HEK293T (cell line): Measurements from ENCODE around the gene RASA3.

Experiments
- CTCF ChIA-PET: fragments of 350-600 bp; formaldehyde crosslinking; extraction: SDS; loops from one replicate; lab custom pipeline; 2021; ENCODE audit warnings: antibody characterized with exemption, inconsistent platforms; lab: Yijun Ruan, JAX
- POLR2A ChIA-PET: fragments of 350-600 bp; formaldehyde crosslinking; extraction: SDS; loops from one replicate; lab custom pipeline; 2020; ENCODE audit warnings: antibody characterized with exemption, inconsistent platforms; lab: Yijun Ruan, JAX
- DNase-seq: peaks from one replicate; pipeline ENCODE4 v3.0.0; 2012; ENCODE audit warnings: mixed read lengths; ENCODE audit errors: extremely low spot score
- ARNT ChIP-seq: fragments of 450-650 bp; IDR thresholded peaks from 2 replicates; pipeline ENCODE4 v1.6.1; 2017; ENCODE audit warnings: mild to moderate bottlenecking
- BHLHE40 ChIP-seq: fragments of 450-650 bp; IDR thresholded peaks from 2 replicates; pipeline ENCODE4 v1.6.1; 2016; ENCODE audit warnings: mild to moderate bottlenecking, moderate library complexity, borderline replicate concordance
- CTBP1 ChIP-seq: fragments of 450-650 bp; IDR thresholded peaks from 2 replicates; pipeline ENCODE4 v1.6.1; 2016; ENCODE audit warnings: borderline replicate concordance
- ELF4 ChIP-seq: fragments of 450-650 bp; IDR thresholded peaks from 2 replicates; pipeline ENCODE4 v1.6.1; 2017; ENCODE audit warnings: antibody characterized with exemption
- FOXA1 ChIP-seq: fragments of 450-650 bp; IDR thresholded peaks from 2 replicates; pipeline ENCODE4 v1.6.1; 2016; ENCODE audit warnings: mild to moderate bottlenecking
- FOXK2 ChIP-seq: fragments of 450-650 bp; IDR thresholded peaks from 2 replicates; pipeline ENCODE4 v1.6.1; 2016; ENCODE audit warnings: mild to moderate bottlenecking
- FOXM1 ChIP-seq: fragments of 450-650 bp; IDR thresholded peaks from 2 replicates; pipeline ENCODE4 v1.6.1; 2017; ENCODE audit warnings: mild to moderate bottlenecking, borderline replicate concordance
- HDGF ChIP-seq: fragments of 450-650 bp; IDR thresholded peaks from 2 replicates; pipeline ENCODE4 v1.6.1; 2017; ENCODE audit warnings: antibody characterized with exemption, borderline replicate concordance
- L3MBTL2 ChIP-seq: fragments of 450-650 bp; conservative IDR thresholded peaks from 2 replicates; pipeline ENCODE4 v1.6.1; 2016; ENCODE audit warnings: mild to moderate bottlenecking
- LEF1 ChIP-seq: fragments of 450-650 bp; IDR thresholded peaks from 2 replicates; pipeline ENCODE4 v1.6.1; 2017; ENCODE audit warnings: mild to moderate bottlenecking, borderline replicate concordance
- NFRKB ChIP-seq: fragments of 450-650 bp; IDR thresholded peaks from 2 replicates; pipeline ENCODE4 v1.6.1; 2016; ENCODE audit warnings: mild to moderate bottlenecking, moderate library complexity
- PKNOX1 ChIP-seq: fragments of 450-650 bp; IDR thresholded peaks from 2 replicates; pipeline ENCODE4 v1.6.1; 2016
- SP1 ChIP-seq: fragments of 450-650 bp; IDR thresholded peaks from 2 replicates; pipeline ENCODE4 v1.6.1; 2017
- SUZ12 ChIP-seq: fragments of 450-650 bp; IDR thresholded peaks from 2 replicates; pipeline ENCODE4 v1.6.1; 2016; ENCODE audit warnings: mild to moderate bottlenecking
- TARDBP ChIP-seq: fragments of 450-650 bp; IDR thresholded peaks from 2 replicates; pipeline ENCODE4 v1.6.1; 2016
- ZNF384 ChIP-seq: fragments of 450-650 bp; IDR thresholded peaks from 2 replicates; pipeline ENCODE4 v1.6.1; 2016

RASA3 gene

GRCh38 chr13:113999618-113999910 lies 132.9 kb downstream of the RASA3 start:
- no peak for DNase-seq
- ChIA-PET POLR2A (no interaction called here), CTCF (no interaction called here)
- TF ChIP-seq CTBP1 = no peak
- TF ChIP-seq L3MBTL2 = no peak
- TF ChIP-seq TARDBP = no peak
- no peak for TF ChIP-seq SP1
- TF ChIP-seq FOXM1 = no peak
- TF ChIP-seq FOXA1 = no peak
- no peak for TF ChIP-seq ZNF384
- no peak for TF ChIP-seq LEF1
- no peak for TF ChIP-seq ELF4
- TF ChIP-seq NFRKB = no peak
- TF ChIP-seq SUZ12 = no peak
- TF ChIP-seq FOXK2 = no peak
- TF ChIP-seq HDGF = no peak
- no peak for TF ChIP-seq ARNT
- TF ChIP-seq BHLHE40 = no peak
- TF ChIP-seq PKNOX1 = no peak

- ChIA-PET POLR2A (no interaction called here), CTCF (no interaction called here)
- no peak for TF ChIP-seq HDGF
- no peak for TF ChIP-seq ELF4
- no peak for TF ChIP-seq FOXK2
- TF ChIP-seq TARDBP = no peak
- no peak for TF ChIP-seq ZNF384
- TF ChIP-seq SP1 = no peak
- TF ChIP-seq ARNT = no peak
- TF ChIP-seq SUZ12 = no peak
- no peak for TF ChIP-seq FOXM1
- no peak for TF ChIP-seq NFRKB
- TF ChIP-seq LEF1 = no peak
- TF ChIP-seq CTBP1 = no peak
- no peak for TF ChIP-seq FOXA1
- TF ChIP-seq PKNOX1 = no peak
- no peak for DNase-seq
Observed at GRCh38 chr13:113998781-113999617, 133.4 kb downstream of the RASA3 start.

DNA sequence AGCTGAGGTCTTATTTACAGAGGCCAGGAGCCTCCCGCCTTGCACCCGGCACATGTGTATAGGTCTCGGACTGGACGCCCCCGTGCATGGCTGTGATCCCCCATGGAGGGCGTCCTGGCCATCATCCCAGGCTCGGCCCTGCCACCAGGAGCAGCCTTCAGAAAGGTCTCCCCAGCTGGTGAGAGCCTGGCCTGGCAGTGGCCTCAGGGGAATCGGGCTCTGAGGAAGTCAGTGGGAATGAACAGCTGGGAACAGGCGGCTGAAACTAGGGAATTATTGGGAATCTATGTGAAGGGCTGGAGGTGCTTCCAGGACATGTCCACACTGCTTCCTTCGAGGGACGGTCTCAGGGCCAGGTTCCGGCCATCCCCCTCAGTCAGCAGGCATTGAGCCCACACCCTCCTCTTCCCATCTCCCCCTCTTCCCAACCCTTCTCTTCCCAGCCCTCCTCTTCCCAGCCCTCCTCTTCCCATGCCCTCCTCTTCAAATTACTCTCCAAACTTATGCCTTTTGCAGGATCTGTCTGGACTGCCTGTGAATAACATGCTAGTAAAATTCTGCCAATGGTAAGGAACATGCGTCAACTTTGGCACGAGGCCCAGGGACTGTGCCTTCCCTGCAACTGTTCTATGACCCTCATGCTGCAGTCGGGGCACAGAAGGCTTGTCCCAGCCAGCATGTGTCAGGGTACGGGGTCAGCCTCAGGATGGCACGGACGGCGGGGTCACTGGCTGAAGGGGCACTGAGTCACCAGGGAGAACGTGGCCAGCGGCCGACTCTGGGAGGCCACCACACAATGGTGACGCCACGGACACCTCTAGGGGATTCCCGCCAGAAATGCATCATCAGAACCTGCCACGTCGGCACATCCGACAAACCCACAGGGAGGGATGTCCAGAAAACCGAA lies 134.3 kb downstream of the RASA3 start:
- TF ChIP-seq ARNT = no peak
- no peak for TF ChIP-seq PKNOX1
- no peak for TF ChIP-seq BHLHE40
- no peak for TF ChIP-seq SP1
- no peak for TF ChIP-seq HDGF
- no peak for TF ChIP-seq CTBP1
- no peak for TF ChIP-seq L3MBTL2
- CTCF ChIA-PET = no interaction called here
- no peak for DNase-seq
- POLR2A ChIA-PET = no interaction called here

- TF ChIP-seq PKNOX1 (no peak), BHLHE40 (no peak), CTBP1 (no peak), TARDBP (no peak), FOXK2 (no peak), L3MBTL2 (no peak), FOXM1 (no peak), HDGF (no peak), ELF4 (no peak), SUZ12 (no peak), NFRKB (no peak), ARNT (no peak), SP1 (no peak), LEF1 (no peak), FOXA1 (no peak), ZNF384 (no peak)
- ChIA-PET CTCF (no interaction called here), POLR2A (no interaction called here)
- DNase-seq = no peak
Observed at GRCh38 chr13:113996912-113997745, 135.3 kb downstream of the RASA3 start.
